Subcutaneous adipose tissue (tissue), 4 donors: ENCODE data around the gene ESRRA. TPM values are rescaled to one million over a fixed set of nuclear protein-coding genes. Genes with fewer than 3 reads are reported as not detected.

Source experiments
- total RNA-seq, 4 donors: library from RNA; depleted of rRNA; stranded (reverse); fragments of >200 nt; gene quantifications; one replicate each; pipeline ENCODE4 v1.1.0, GENCODE V29; 2016
- TF ChIP-seq, protein P1 (sequence below): fragments of 450-650 bp; IDR thresholded peaks from one replicate; pipeline ENCODE4 v1.5.1; 2016; ENCODE audit warnings: low read depth, mild to moderate bottlenecking, control low read depth, antibody characterized with exemption, moderate library complexity

The ESRRA gene
- total RNA-seq, 4 donors from 2014 or later, result 16.3 to 54.1 (median 35.5) TPM

DNA sequence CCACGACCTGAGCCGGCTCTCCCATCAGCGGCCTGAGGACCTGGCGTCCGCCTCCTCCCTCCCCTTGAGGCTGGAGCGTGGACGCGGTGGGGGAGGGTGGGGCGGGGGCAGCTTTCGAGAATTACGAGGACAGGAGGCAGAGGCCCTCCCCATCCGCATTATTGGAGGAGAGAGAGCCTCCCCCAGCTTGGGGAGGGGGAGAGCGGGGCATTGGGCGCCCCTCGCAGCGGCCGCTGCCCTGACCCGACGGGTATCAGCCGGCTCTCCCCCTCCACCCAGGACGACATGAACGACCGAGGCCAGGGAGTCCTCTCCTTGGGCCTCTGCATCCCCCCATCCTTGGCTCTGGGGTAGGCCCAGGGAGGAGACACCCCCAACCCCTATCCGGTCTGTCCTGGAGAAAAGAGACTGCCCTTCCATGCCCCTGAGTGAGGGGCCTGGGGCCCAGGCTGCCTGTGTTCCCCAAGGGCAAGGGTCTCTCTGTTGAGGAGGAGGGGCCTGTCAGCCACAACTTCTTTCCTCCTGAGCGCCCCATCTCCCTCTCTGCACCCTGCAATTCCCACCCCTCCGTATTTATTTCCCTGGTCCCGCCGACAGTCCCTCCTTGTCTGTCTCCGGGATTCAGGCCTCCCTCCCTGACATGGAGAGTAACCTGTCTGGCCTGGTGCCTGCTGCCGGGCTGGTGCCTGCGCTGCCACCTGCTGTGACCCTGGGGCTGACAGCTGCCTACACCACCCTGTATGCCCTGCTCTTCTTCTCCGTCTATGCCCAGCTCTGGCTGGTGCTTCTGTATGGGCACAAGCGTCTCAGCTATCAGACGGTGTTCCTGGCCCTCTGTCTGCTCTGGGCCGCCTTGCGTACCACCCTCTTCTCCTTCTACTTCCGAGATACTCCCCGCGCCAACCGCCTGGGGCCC is 19.2 kb upstream of the ESRRA start:
- TF ChIP-seq, protein P1, sequence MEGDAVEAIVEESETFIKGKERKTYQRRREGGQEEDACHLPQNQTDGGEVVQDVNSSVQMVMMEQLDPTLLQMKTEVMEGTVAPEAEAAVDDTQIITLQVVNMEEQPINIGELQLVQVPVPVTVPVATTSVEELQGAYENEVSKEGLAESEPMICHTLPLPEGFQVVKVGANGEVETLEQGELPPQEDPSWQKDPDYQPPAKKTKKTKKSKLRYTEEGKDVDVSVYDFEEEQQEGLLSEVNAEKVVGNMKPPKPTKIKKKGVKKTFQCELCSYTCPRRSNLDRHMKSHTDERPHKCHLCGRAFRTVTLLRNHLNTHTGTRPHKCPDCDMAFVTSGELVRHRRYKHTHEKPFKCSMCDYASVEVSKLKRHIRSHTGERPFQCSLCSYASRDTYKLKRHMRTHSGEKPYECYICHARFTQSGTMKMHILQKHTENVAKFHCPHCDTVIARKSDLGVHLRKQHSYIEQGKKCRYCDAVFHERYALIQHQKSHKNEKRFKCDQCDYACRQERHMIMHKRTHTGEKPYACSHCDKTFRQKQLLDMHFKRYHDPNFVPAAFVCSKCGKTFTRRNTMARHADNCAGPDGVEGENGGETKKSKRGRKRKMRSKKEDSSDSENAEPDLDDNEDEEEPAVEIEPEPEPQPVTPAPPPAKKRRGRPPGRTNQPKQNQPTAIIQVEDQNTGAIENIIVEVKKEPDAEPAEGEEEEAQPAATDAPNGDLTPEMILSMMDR, result no peak

DNA sequence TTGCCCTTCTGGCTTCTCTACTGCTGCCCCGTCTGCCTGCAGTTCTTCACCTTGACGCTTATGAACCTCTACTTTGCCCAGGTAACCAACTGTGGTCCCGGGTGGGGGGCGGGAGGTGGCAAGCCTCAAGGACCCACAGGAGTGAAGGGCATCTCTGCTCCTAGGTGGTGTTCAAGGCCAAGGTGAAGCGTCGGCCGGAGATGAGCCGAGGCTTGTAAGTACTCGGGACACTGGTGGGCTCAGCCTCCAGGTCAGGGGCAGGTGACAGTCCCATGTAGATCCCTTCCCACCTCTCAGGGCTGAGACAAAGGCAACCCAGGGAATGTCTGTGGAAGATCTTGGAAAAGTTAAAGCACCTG is 18.5 kb upstream of the ESRRA start:
- TF ChIP-seq, protein P1, result no peak

- TF ChIP-seq, protein P1, result no peak
Measured at GRCh38 chr11:64287676-64288352, 17.5 kb upstream of the ESRRA start.

GRCh38 chr11:64288353-64288750 is 17.0 kb upstream of the ESRRA start:
- TF ChIP-seq, protein P1, result no peak

GRCh38 chr11:64289002-64289564 is 16.2 kb upstream of the ESRRA start:
- TF ChIP-seq, protein P1, result no peak

GRCh38 chr11:64290352-64291261 is 14.7 kb upstream of the ESRRA start:
- TF ChIP-seq, protein P1, result no peak
